ENCODE results near the gene ZNF35.
A peak's percentile ranks its signal among the peaks of the same experiment; 100 is the strongest.
"Not testable (repeated sequence)": the region's sequence is repeated elsewhere in the genome, so short reads cannot be mapped to it uniquely, and the experiment has no call there.

Gene ZNF35

DNA sequence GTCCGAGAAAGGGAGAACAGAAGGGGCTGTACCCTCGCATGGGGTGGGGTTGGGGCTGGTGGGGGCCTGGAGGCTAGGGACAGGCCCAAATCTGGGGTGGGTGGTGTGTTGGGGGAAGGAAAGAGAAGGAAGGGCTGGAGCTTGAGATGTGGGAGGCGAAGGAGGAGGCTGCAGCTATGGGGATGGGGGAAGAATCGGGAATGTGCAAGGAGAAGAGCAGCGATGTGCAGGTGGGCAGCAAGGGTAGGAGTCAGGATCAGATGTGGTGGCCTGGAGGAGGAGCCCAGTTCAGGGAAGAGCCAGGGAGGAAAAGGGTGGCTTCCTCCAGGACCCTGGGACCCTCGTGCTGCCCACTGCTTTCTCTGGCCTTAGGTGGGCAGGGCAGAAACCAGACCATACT, 21.2 kb downstream of the ZNF35 start:
- H4K91ac ChIP-seq (ENCODE audit: low read depth, low read length, poor library complexity): no peak overlapping the region
- no peak overlapping the region for H3K4me3 ChIP-seq (ENCODE audit: low read length in 2 of 2)
- H3K9me3 ChIP-seq (replicated peaks in 1 of 2; ENCODE audit: control insufficient read depth in 2 of 2, insufficient read depth in 1 of 2, low read depth in 1 of 2, low read length in 2 of 2): peaks cover 6 to 9% of the 10 kb centered on the region in 2 donors
- no peak overlapping the region for H2BK5ac ChIP-seq (ENCODE audit: low read length)
- H2AK5ac ChIP-seq (ENCODE audit: low read depth, low read length): no peak overlapping the region
- no peaks in the 10 kb centered on the region for H3K27me3 ChIP-seq (ENCODE audit: control insufficient read depth in 3 of 3, insufficient read depth in 3 of 3, low read depth in 1 of 3, low read length in 3 of 3)
- H3K18ac ChIP-seq (ENCODE audit: low read length): no peak overlapping the region
- no peak overlapping the region for H3K9ac ChIP-seq (ENCODE audit: low read depth, low read length, poor library complexity)
- no peak overlapping the region for H2BK12ac ChIP-seq (ENCODE audit: low read length)
- H3K79me1 ChIP-seq (ENCODE audit: low read depth, low read length): no peaks in the 10 kb centered on the region
- H3K4ac ChIP-seq (ENCODE audit: low read length): no peak overlapping the region
- DNase-seq (ENCODE audit: low spot score): no peak
- WGBS, 2 donors (ENCODE audit: extremely low coverage in 2 of 2, insufficient read length in 2 of 2, insufficient replicate concordance in 1 of 2): no CpG with 5 or more reads among the region's 6 CpGs
- no peak overlapping the region for H3K23ac ChIP-seq (ENCODE audit: low read depth, low read length, poor library complexity)
- no peak overlapping the region for H3K27ac ChIP-seq (replicated peaks; ENCODE audit: low read length)
- H4K8ac ChIP-seq (ENCODE audit: low read depth, low read length): no peak overlapping the region
- no peak overlapping the region for H2BK15ac ChIP-seq (ENCODE audit: low read length)
- no peak overlapping the region for H3K4me2 ChIP-seq (ENCODE audit: insufficient read depth, low read length, poor library complexity, severe bottlenecking)
- H3K14ac ChIP-seq (ENCODE audit: low read length): peak overlapping the region; percentile 28
- no peaks in the 10 kb centered on the region for H3K4me1 ChIP-seq (ENCODE audit: control insufficient read depth in 2 of 2, insufficient read depth in 1 of 2, low read depth in 1 of 2, low read length in 2 of 2)
- no peak overlapping the region for H2BK120ac ChIP-seq (ENCODE audit: low read depth, low read length)
- no peak overlapping the region for H2AFZ ChIP-seq (ENCODE audit: low read length)
- H3K36me3 ChIP-seq (replicated peaks in 1 of 2; ENCODE audit: control insufficient read depth in 2 of 2, insufficient read depth in 2 of 2, low read length in 2 of 2): peaks cover 0 to 3% of the 10 kb centered on the region in 2 donors

DNA sequence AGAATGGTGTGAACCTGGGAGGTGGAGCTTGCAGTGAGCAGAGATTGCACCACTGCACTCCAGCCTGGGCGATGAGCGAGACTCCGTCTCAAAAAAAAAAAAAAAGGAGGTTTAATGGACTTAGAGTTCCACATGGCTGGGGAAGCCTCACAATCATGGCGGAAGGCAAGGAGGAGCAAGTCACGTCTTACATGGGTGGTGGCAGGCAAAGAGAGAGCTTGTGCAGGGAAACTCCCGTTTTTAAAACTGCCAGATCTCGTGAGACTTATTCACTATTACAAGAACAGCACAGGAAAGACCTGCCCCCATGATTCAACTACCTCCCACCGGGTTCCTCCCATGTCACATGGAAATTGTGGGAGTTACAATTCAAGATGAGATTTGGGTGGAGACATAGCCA, 24.9 kb downstream of the ZNF35 start:
- H3K14ac ChIP-seq (ENCODE audit: low read length); H3K18ac ChIP-seq (ENCODE audit: low read length); H3K4me3 ChIP-seq (ENCODE audit: low read length in 2 of 2): not testable (repeated sequence)

DNA sequence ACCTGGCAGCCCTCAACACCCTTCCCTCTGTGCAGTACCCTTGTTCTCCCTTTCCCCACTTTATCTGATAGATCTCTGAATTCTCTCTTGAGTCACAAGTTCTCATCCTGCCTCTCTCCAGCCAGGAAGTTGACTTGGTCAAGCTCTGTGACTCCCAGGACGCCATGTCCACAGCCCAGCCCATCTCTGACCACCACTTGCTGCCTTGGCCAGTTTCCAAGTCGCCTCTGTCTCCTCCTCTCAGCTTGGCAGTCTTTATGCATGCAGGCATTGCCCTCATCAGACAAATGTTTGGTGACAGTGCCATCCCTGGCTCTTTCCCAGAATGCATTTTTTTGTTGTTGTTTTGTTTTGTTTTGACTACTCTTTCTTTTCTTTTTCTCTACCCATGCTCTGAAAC, 25.7 kb downstream of the ZNF35 start:
- Histone ChIP-seq H3K18ac (ENCODE audit: low read length) (no peak overlapping the region), H3K9me3 (replicated peaks in 1 of 2; ENCODE audit: control insufficient read depth in 2 of 2, insufficient read depth in 1 of 2, low read depth in 1 of 2, low read length in 2 of 2) (peaks cover 9 to 21% of the 10 kb centered on the region in 2 donors), H3K4ac (ENCODE audit: low read length) (no peak overlapping the region), H3K4me3 (ENCODE audit: low read length in 2 of 2) (peak overlapping the region in 1 of 2 donors; percentile 63), H2AK5ac (ENCODE audit: low read depth, low read length) (no peak overlapping the region), H2BK5ac (ENCODE audit: low read length) (no peak overlapping the region), H2BK15ac (ENCODE audit: low read length) (no peak overlapping the region), H3K23ac (ENCODE audit: low read depth, low read length, poor library complexity) (no peak overlapping the region), H3K14ac (ENCODE audit: low read length) (no peak overlapping the region), H3K27ac (replicated peaks; ENCODE audit: low read length) (no peak overlapping the region), H3K27me3 (ENCODE audit: control insufficient read depth in 3 of 3, insufficient read depth in 3 of 3, low read depth in 1 of 3, low read length in 3 of 3) (no peaks in the 10 kb centered on the region), H2AFZ (ENCODE audit: low read length) (no peak overlapping the region), H3K36me3 (replicated peaks in 1 of 2; ENCODE audit: control insufficient read depth in 2 of 2, insufficient read depth in 2 of 2, low read length in 2 of 2) (no peaks in the 10 kb centered on the region), H3K4me2 (ENCODE audit: insufficient read depth, low read length, poor library complexity, severe bottlenecking) (no peak overlapping the region), H3K9ac (ENCODE audit: low read depth, low read length, poor library complexity) (no peak overlapping the region), H2BK120ac (ENCODE audit: low read depth, low read length) (no peak overlapping the region), H4K91ac (ENCODE audit: low read depth, low read length, poor library complexity) (no peak overlapping the region), H3K79me1 (ENCODE audit: low read depth, low read length) (no peaks in the 10 kb centered on the region), H4K8ac (ENCODE audit: low read depth, low read length) (no peak overlapping the region), H3K4me1 (ENCODE audit: control insufficient read depth in 2 of 2, insufficient read depth in 1 of 2, low read depth in 1 of 2, low read length in 2 of 2) (no peaks in the 10 kb centered on the region), H2BK12ac (ENCODE audit: low read length) (no peak overlapping the region)
- no peak for DNase-seq (ENCODE audit: low spot score)
- no CpG with 5 or more reads among the region's 2 CpGs for WGBS, 2 donors (ENCODE audit: extremely low coverage in 2 of 2, insufficient read length in 2 of 2, insufficient replicate concordance in 1 of 2)

More for the DNA sequence above, 24.9 kb downstream of the ZNF35 start:
- H3K23ac ChIP-seq (ENCODE audit: low read depth, low read length, poor library complexity); H3K9ac ChIP-seq (ENCODE audit: low read depth, low read length, poor library complexity); H2BK120ac ChIP-seq (ENCODE audit: low read depth, low read length); H2BK12ac ChIP-seq (ENCODE audit: low read length); H2BK5ac ChIP-seq (ENCODE audit: low read length); H4K91ac ChIP-seq (ENCODE audit: low read depth, low read length, poor library complexity); H3K4ac ChIP-seq (ENCODE audit: low read length); H2BK15ac ChIP-seq (ENCODE audit: low read length); H3K4me2 ChIP-seq (ENCODE audit: insufficient read depth, low read length, poor library complexity, severe bottlenecking); H3K4me1 ChIP-seq (ENCODE audit: control insufficient read depth in 2 of 2, insufficient read depth in 1 of 2, low read depth in 1 of 2, low read length in 2 of 2); H2AK5ac ChIP-seq (ENCODE audit: low read depth, low read length); H3K27ac ChIP-seq (replicated peaks; ENCODE audit: low read length); DNase-seq (ENCODE audit: low spot score); H3K27me3 ChIP-seq (ENCODE audit: control insufficient read depth in 3 of 3, insufficient read depth in 3 of 3, low read depth in 1 of 3, low read length in 3 of 3); H4K8ac ChIP-seq (ENCODE audit: low read depth, low read length); H3K79me1 ChIP-seq (ENCODE audit: low read depth, low read length); H2AFZ ChIP-seq (ENCODE audit: low read length); H3K36me3 ChIP-seq (replicated peaks in 1 of 2; ENCODE audit: control insufficient read depth in 2 of 2, insufficient read depth in 2 of 2, low read length in 2 of 2): not testable (repeated sequence)
- WGBS, 2 donors (ENCODE audit: extremely low coverage in 2 of 2, insufficient read length in 2 of 2, insufficient replicate concordance in 1 of 2): no CpG with 5 or more reads among the region's 8 CpGs
- peaks cover 3 to 18% of the 10 kb centered on the region in 2 donors for H3K9me3 ChIP-seq (replicated peaks in 1 of 2; ENCODE audit: control insufficient read depth in 2 of 2, insufficient read depth in 1 of 2, low read depth in 1 of 2, low read length in 2 of 2)

DNA sequence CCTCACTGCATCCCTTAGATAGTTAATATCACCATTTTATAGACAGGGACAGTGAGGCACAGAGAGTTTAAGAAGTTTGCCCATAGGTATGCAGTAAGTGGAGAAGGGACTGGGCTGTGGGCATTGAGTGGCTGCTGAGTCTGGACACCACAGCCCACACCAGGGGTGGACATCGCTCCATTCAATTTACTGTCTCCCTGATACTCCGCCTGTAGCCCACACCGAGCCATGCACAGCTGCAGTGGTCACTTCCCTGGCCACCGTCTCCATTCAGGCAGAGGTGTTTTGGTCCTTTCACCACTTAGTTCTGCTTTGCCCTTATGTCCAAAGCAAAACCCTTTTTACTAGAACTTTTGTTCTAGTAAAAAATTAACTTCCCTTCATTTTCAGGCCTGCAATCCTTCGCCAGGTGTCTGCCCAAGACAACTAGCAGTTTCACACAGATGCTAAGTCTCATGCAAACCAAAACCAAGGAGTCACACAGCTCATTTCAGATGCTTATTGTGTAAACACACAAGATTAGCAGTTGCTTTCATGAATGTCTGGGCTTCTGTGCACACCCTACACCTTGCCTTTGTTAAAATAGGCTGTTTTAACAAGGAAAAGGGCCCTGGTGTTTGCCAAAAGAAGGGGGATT, 30.1 kb downstream of the ZNF35 start:
- Histone ChIP-seq H2BK15ac (ENCODE audit: low read length) (no peak overlapping the region), H4K91ac (ENCODE audit: low read depth, low read length, poor library complexity) (no peak overlapping the region), H2AK5ac (ENCODE audit: low read depth, low read length) (no peak overlapping the region), H3K4me2 (ENCODE audit: insufficient read depth, low read length, poor library complexity, severe bottlenecking) (no peak overlapping the region), H3K4ac (ENCODE audit: low read length) (no peak overlapping the region), H3K4me3 (ENCODE audit: low read length in 2 of 2) (no peak overlapping the region), H2BK12ac (ENCODE audit: low read length) (no peak overlapping the region), H3K14ac (ENCODE audit: low read length) (no peak overlapping the region), H3K18ac (ENCODE audit: low read length) (no peak overlapping the region), H3K23ac (ENCODE audit: low read depth, low read length, poor library complexity) (no peak overlapping the region), H2BK5ac (ENCODE audit: low read length) (no peak overlapping the region), H3K27ac (replicated peaks; ENCODE audit: low read length) (no peak overlapping the region), H3K27me3 (ENCODE audit: control insufficient read depth in 3 of 3, insufficient read depth in 3 of 3, low read depth in 1 of 3, low read length in 3 of 3) (no peaks in the 10 kb centered on the region), H3K36me3 (replicated peaks in 1 of 2; ENCODE audit: control insufficient read depth in 2 of 2, insufficient read depth in 2 of 2, low read length in 2 of 2) (peaks cover 0 to 29% of the 10 kb centered on the region in 2 donors), H3K9ac (ENCODE audit: low read depth, low read length, poor library complexity) (no peak overlapping the region), H3K4me1 (ENCODE audit: control insufficient read depth in 2 of 2, insufficient read depth in 1 of 2, low read depth in 1 of 2, low read length in 2 of 2) (no peaks in the 10 kb centered on the region), H3K9me3 (replicated peaks in 1 of 2; ENCODE audit: control insufficient read depth in 2 of 2, insufficient read depth in 1 of 2, low read depth in 1 of 2, low read length in 2 of 2) (peaks cover 29 to 47% of the 10 kb centered on the region in 2 donors), H2AFZ (ENCODE audit: low read length) (no peak overlapping the region), H3K79me1 (ENCODE audit: low read depth, low read length) (no peaks in the 10 kb centered on the region), H4K8ac (ENCODE audit: low read depth, low read length) (no peak overlapping the region), H2BK120ac (ENCODE audit: low read depth, low read length) (no peak overlapping the region)
- no CpG with 5 or more reads among the region's 5 CpGs for WGBS, 2 donors (ENCODE audit: extremely low coverage in 2 of 2, insufficient read length in 2 of 2, insufficient replicate concordance in 1 of 2)
- DNase-seq (ENCODE audit: low spot score): no peak

All from neuronal stem cell (in vitro differentiated cells).